Ovary (tissue), 3 donors: Measurements from ENCODE around the gene PIGL.
"Not testable (repeated sequence)": the region's sequence is repeated elsewhere in the genome, so short reads cannot be mapped to it uniquely, and the experiment has no call there.

Source experiments
- POLR2A ChIP-seq: fragments of 450-650 bp; IDR thresholded peaks from one replicate; pipeline ENCODE4 v1.6.1; 2017; ENCODE audit warnings: antibody characterized with exemption, mild to moderate bottlenecking, moderate library complexity
- TF ChIP-seq, protein P1 (sequence below), 3 donors: fragments of 450-650 bp in 2 of 3; fragments of 200-600 bp in 1 of 3; IDR thresholded peaks; one replicate each; pipeline versions ENCODE4 v1.5.1 to v1.8.0; 2016 to 2022; ENCODE audit warnings: antibody characterized with exemption in 3 of 3, mild to moderate bottlenecking in 1 of 3
- donor health status: DM: no; HTN: no; CAD: no.

DNA sequence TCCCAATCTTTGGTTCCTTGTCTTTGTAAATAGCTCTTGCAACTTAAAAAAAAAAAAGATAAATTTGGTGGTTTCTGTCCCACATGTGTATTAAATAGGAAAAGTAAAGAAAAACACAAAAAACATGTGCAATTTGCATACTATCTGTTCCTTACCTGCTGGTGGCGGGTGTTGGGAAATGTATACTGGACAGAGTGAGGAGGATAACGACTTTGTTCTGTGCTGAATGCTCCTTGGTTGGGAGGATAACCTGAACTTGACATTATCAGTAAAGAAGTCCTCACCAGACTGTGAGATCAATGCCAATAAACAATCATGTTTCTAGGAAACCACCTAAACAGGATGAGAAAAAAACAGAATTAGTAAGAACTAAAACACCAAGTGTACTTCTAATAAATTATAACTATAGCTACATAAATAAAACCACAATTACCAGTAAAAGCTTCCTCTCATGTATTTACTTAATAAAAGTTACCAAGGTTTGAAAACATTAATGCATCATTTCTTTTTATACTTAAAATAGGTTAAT lies 22.6 kb upstream of the PIGL start:
- not testable (repeated sequence) for TF ChIP-seq POLR2A
- TF ChIP-seq, protein P1, sequence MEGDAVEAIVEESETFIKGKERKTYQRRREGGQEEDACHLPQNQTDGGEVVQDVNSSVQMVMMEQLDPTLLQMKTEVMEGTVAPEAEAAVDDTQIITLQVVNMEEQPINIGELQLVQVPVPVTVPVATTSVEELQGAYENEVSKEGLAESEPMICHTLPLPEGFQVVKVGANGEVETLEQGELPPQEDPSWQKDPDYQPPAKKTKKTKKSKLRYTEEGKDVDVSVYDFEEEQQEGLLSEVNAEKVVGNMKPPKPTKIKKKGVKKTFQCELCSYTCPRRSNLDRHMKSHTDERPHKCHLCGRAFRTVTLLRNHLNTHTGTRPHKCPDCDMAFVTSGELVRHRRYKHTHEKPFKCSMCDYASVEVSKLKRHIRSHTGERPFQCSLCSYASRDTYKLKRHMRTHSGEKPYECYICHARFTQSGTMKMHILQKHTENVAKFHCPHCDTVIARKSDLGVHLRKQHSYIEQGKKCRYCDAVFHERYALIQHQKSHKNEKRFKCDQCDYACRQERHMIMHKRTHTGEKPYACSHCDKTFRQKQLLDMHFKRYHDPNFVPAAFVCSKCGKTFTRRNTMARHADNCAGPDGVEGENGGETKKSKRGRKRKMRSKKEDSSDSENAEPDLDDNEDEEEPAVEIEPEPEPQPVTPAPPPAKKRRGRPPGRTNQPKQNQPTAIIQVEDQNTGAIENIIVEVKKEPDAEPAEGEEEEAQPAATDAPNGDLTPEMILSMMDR (IDR thresholded peaks at IDR 0.05) = not testable (repeated sequence)
